Measurements from ENCODE around the gene HASPIN.

DNA sequence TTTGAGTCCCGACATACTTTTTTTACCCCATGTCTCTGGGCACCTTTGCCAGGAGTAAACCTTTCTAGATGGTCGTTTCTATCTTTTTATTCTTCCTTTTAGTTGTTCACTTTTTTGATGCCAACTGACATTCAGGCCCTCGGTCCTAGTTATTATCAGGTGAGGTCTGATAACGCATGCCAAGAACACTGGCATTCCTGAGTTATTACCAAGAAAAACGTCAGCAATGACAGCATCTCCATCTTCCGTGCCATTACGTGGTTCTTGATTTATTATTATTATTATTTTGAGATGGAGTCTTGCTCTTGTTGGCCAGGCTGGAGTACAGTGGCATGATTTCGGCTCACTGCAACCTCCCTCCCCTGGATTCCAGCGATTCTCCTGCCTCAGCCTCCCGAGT, 21.4 kb downstream of the HASPIN start:
- TF ChIP-seq, protein P1, sequence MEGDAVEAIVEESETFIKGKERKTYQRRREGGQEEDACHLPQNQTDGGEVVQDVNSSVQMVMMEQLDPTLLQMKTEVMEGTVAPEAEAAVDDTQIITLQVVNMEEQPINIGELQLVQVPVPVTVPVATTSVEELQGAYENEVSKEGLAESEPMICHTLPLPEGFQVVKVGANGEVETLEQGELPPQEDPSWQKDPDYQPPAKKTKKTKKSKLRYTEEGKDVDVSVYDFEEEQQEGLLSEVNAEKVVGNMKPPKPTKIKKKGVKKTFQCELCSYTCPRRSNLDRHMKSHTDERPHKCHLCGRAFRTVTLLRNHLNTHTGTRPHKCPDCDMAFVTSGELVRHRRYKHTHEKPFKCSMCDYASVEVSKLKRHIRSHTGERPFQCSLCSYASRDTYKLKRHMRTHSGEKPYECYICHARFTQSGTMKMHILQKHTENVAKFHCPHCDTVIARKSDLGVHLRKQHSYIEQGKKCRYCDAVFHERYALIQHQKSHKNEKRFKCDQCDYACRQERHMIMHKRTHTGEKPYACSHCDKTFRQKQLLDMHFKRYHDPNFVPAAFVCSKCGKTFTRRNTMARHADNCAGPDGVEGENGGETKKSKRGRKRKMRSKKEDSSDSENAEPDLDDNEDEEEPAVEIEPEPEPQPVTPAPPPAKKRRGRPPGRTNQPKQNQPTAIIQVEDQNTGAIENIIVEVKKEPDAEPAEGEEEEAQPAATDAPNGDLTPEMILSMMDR (IDR thresholded peaks at IDR 0.05): no peak
- no peak for TF ChIP-seq POLR2A (IDR thresholded peaks at IDR 0.05)

Measured in right lobe of liver (tissue), 4 donors.